Measurements from ENCODE around the gene RPS6KC1.
"Not testable (repeated sequence)": the region's sequence is repeated elsewhere in the genome, so short reads cannot be mapped to it uniquely, and the experiment has no call there.

The RPS6KC1 gene

GRCh38 chr1:213106298-213106697 is 55.3 kb downstream of the RPS6KC1 start:
- TF ChIP-seq CTCF (conservative IDR thresholded peaks at IDR 0.05; ENCODE audit: low read length): no peak
- DNase-seq (ENCODE audit: low read depth): no peak
- H3K4me3 ChIP-seq (ENCODE audit: low read length): no peak overlapping the region

- no peak for TF ChIP-seq CTCF (conservative IDR thresholded peaks at IDR 0.05; ENCODE audit: low read length)
- no peak overlapping the region for H3K4me3 ChIP-seq (ENCODE audit: low read length)
- no peak for DNase-seq (ENCODE audit: low read depth)
These were observed 56.6 kb downstream of the RPS6KC1 start for GRCh38 chr1:213107613-213108012.

- H3K4me3 ChIP-seq (ENCODE audit: low read length): no peak overlapping the region
- no peak for TF ChIP-seq CTCF (conservative IDR thresholded peaks at IDR 0.05; ENCODE audit: low read length)
These were observed 59.6 kb downstream of the RPS6KC1 start for GRCh38 chr1:213110349-213111300.

GRCh38 chr1:213111502-213111901 is 60.5 kb downstream of the RPS6KC1 start:
- no peak for TF ChIP-seq CTCF (conservative IDR thresholded peaks at IDR 0.05; ENCODE audit: low read length)
- no peak overlapping the region for H3K4me3 ChIP-seq (ENCODE audit: low read length)
- DNase-seq (ENCODE audit: low read depth): no peak

More at GRCh38 chr1:213110349-213111300, 59.6 kb downstream of the RPS6KC1 start:
- DNase-seq (ENCODE audit: low read depth): no peak

GRCh38 chr1:213112723-213113122 is 61.7 kb downstream of the RPS6KC1 start:
- not testable (repeated sequence) for DNase-seq (ENCODE audit: low read depth); H3K4me3 ChIP-seq (ENCODE audit: low read length)

- not testable (repeated sequence) for DNase-seq (ENCODE audit: low read depth); H3K4me3 ChIP-seq (ENCODE audit: low read length)
These were observed 66.7 kb downstream of the RPS6KC1 start for GRCh38 chr1:213117699-213118180.

GRCh38 chr1:213119794-213120193 is 68.8 kb downstream of the RPS6KC1 start:
- TF ChIP-seq CTCF (conservative IDR thresholded peaks at IDR 0.05; ENCODE audit: low read length): no peak
- DNase-seq (ENCODE audit: low read depth): no peak
- H3K4me3 ChIP-seq (ENCODE audit: low read length): no peak overlapping the region

- no peak for TF ChIP-seq CTCF (conservative IDR thresholded peaks at IDR 0.05; ENCODE audit: low read length)
- DNase-seq (ENCODE audit: low read depth): no peak
- H3K4me3 ChIP-seq (ENCODE audit: low read length): no peak overlapping the region
These were observed 69.3 kb downstream of the RPS6KC1 start for GRCh38 chr1:213120386-213120785.

Data from AG10803 (cell line).